GM21528 (cell line): ENCODE data around the gene HLA-DOB.
A peak's percentile ranks its signal among the peaks of the same experiment; 100 is the strongest.

ENCODE experiments used
- ATAC-seq: cut with Tn5 transposase; IDR thresholded peaks from one replicate; pipeline ENCODE4 v1.9.1; 2021; ENCODE audit warnings: mild to moderate bottlenecking, moderate library complexity; ENCODE audit not compliant: unreplicated experiment, low FRiP score

Gene HLA-DOB

GRCh38 chr6:32843979-32844838, 27.4 kb upstream of the HLA-DOB start, which contains the start of gene PSMB8:
Gene PSMB8 (minus strand): TSS chr6:32844047. CDS start chr6:32843996, 51 bp downstream.
- ATAC-seq: peak; percentile 77

DNA sequence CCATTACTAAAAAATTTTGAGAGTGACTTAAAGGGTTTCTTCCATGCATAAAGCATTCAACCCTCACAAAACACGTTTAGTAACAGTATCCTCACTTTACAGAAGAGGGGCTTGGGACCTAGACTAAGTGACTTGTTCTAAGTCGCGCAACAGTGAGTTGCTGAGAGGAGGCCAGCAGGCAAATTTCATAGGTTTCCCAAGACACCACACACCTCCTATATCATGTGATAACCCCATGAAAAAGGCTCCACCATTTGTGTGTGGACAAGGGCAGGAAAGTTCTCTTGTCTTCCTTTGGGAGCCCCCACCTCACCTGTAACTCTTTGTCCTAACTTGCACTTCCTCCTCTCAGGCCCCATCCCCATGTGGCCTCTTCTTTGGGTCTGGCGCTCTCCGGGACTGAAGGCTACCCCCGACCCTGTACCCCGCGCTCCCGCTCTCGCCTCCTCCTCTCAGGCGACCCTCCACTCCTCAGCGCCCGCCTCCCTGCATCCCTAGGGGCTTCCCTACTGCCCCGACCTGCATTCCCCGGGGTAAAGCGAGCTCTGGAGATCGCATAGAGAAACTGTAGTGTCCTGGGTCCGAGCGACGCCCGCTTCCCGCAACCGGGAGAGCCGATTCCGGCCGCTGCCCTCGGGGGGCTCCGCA, 26.7 kb upstream of the HLA-DOB start:
- peak; percentile 0 for ATAC-seq

- no peak for ATAC-seq
Observed at GRCh38 chr6:32842690-32843089, 25.9 kb upstream of the HLA-DOB start.

DNA sequence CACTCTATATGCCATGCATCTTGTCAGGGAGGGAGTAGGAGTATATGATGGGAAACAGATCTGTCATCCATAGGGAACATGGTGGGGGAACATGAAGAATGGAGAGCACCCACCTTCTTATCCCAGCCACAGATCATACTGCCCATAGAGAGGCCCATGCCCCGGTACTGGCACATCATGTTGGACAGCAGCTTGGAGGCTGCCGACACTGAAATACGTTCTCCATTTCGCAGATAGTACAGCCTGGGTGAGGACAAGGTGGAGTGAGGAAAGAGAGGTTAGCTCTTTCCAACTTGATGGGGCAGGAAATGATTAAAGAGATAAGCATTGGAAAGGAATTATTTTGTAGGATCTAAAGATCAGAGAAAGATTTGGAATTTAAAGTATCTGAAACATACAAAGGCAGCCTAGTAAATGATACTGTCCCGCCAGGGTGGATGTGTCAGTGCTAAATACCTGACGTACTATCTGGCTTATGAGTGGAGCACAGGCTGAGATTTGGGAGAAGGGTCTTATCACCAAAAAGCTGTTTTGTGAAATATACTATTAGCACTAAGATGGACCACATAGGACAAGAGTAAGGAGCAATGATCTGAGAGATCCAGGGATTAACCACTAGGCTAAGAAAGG, 25.3 kb upstream of the HLA-DOB start:
- no peak for ATAC-seq

GRCh38 chr6:32840604-32841246, 23.9 kb upstream of the HLA-DOB start:
- no peak for ATAC-seq

DNA sequence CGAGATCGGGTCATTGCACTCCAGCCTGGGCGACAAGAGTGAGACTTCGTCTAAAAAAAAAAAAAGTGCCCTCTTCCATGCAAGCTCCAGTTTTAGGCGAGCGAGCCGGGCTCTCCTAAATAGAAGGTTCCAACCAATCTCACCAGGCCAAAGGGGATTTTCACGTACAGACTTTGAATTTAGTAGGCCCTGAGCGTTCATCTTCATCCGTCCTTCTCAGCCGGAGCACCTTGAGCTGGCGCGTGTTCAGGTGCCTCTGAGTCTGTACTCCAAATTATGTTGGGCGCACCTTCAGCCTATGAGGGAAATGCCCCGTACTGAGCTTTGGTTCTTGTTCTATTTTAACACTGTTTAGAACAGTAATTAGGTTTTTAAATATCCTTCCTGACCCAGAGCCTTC, 22.6 kb upstream of the HLA-DOB start:
- no peak for ATAC-seq

DNA sequence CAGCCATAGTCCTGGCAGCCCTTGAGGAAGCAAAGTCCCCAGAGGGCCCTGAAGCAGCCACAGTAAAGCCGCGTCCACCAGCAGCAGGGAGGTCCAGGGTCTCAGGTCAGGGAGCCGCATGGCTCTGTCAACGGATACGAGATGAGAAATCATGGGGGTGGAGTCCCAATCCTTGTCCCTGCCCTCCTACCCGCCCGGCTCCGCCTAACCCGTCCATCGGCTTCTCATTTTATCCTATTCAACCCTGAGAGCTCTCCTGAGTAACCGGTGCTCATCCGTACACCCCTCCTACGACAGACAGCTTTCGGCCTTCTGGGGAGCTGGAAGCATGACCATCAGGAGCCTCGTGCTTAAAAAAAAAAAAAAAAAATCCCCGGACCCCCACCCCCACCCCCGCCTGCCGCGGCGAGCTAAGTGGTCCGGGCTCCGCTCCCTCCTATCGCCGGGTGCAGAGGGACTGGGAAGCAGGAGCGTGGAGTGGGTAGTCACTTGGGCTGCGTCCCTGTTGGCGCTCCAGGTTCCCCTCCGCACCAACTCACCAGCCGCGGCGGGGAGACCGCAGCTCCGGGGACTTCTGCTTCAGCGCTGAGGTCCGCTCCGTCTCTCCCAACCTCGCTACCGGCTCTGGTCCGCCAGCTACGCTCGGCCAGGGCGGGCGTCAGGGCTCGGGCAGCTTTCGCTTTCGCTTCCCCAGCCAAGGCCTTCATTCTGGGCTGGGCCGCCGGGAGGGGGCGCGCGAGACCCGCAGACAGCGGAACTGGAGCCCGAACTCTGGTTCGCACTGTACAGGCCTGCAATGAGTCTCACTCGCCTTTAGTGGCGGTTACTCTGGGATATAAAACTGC, 21.5 kb upstream of the HLA-DOB start, which contains the start of gene TAP2:
TAP2 (minus strand) TSS at position 626 of the 845 bp plus-strand sequence; CDS start at position 120, 506 bp downstream.
- ATAC-seq: peak; percentile 59

GRCh38 chr6:32837651-32838113, 20.9 kb upstream of the HLA-DOB start:
- peak; percentile 1 for ATAC-seq

DNA sequence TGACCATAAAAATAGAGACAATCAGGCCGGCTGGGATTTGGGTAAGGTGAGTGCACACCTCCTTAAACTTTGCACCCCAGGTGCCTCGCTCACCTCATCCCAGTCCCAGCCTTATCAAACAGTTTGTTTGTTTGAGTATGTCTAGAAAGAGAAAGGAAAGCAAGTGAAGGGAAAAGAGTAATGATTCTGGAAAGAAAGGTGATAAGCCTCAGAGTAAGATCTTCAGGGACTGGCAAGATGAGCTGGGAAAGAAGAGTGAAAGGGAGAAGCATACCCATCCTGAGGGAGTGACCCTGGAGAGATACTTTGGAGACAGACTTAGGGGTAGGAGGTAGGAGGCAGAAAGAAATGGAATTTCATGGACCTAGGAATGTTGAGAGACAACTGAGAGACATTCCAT, 20.1 kb upstream of the HLA-DOB start:
- ATAC-seq: no peak

GRCh38 chr6:32835167-32835893, 18.5 kb upstream of the HLA-DOB start:
- no peak for ATAC-seq

- ATAC-seq: no peak
Observed at GRCh38 chr6:32833664-32834063, 16.9 kb upstream of the HLA-DOB start.

GRCh38 chr6:32832535-32832934, 15.7 kb upstream of the HLA-DOB start:
- no peak for ATAC-seq

DNA sequence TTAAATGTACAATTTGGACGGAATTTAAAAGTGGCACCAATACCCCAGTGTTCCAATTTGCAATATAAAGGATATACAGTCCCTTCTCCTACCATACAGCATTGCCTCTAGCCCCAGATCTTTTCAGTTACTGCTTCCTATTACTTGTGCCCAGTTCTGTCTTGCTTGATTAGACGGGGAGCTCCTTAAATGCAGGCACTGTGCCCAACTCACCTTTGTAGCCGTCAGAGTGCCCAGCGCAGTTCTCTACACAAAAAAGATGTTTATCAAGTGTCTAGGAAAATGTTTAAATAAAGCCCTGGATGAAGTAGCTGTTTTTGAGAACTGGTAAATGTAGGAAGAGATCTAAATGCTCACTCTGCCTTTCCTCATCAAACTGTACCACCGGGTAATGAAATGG, 14.1 kb upstream of the HLA-DOB start:
- no peak for ATAC-seq

- no peak for ATAC-seq
Observed at GRCh38 chr6:32830017-32830416, 13.2 kb upstream of the HLA-DOB start.

DNA sequence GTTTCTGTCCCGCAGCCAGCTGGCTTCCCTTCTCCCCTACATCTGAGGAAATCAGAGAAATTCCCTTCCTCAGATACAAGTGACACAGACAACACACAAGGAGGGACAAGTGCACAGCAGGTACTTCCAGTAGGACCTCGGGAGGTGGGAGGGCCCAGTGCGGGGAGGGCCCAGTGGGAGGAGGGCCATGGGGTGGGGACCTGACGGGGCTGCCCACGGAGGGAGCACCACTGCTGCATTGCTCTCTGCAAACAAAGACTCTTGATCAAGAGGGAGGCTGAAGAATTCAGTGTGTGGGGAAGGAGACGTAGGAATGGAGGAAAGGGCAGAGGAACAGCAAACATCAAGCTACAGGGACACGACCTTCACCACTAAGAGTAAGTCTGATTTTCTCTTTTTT, 12.7 kb upstream of the HLA-DOB start:
- ATAC-seq: no peak

GRCh38 chr6:32827025-32827424, 10.2 kb upstream of the HLA-DOB start:
- ATAC-seq: no peak

GRCh38 chr6:32825966-32826365, 9.2 kb upstream of the HLA-DOB start:
- ATAC-seq: no peak

GRCh38 chr6:32819729-32820128, 2.9 kb upstream of the HLA-DOB start:
- ATAC-seq: no peak

DNA sequence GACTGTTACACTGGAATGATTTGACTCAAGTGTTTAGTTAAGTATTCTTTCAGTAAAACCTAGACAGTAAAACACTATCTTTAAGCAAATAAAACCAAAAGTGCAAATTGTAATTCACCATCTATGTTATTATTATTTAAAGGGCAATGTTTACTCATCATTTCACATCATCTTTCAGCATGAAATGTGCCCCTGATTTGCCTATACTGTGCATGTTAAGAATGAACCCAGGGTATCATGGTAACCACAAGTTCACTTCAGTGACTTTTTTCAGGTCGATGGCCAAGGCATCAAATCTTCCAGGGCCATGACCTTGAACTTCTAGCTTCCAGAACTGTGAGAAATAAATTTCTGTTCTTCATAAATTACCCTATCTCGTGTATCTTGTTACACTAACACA, 2.1 kb upstream of the HLA-DOB start:
- ATAC-seq: no peak
